ENCODE results near the gene GET3. TPM values are rescaled to one million over a fixed set of nuclear protein-coding genes. Genes with fewer than 3 reads are reported as not detected.

Gene GET3
- total and polyA plus RNA-seq, 2 of the 13 experiments (the other 11 are each of a cell fraction or from before 2014, with no cell fraction given): 57.7 to 59.4 TPM

GRCh38 chr19:12778017-12778904, 41.0 kb downstream of the GET3 start (continued):
- TF ChIP-seq DBP (CRISPR knock-in tag; IDR thresholded peaks at IDR 0.05; ENCODE audit: not compliant biosample characterization) (no peak), SRSF1 (optimal IDR thresholded peaks at IDR 0.05; ENCODE audit: low read depth, low read length) (no peak), ZFP36L2 (CRISPR knock-in tag; IDR thresholded peaks at IDR 0.05) (no peak), MZF1 (CRISPR knock-in tag; IDR thresholded peaks at IDR 0.05; ENCODE audit: borderline replicate concordance) (no peak), ZNF546 (CRISPR knock-in tag; conservative IDR thresholded peaks at IDR 0.05) (peak; percentile 21; the same call in 1 of the 2 replicates), ZNF496 (CRISPR knock-in tag; IDR thresholded peaks at IDR 0.05; ENCODE audit: insufficient replicate concordance) (no peak), SETDB1 (CRISPR knock-in tag; IDR thresholded peaks at IDR 0.05; ENCODE audit: borderline replicate concordance) (no peak), AHR (CRISPR knock-in tag; IDR thresholded peaks at IDR 0.05) (no peak), NR1H2 (CRISPR knock-in tag; IDR thresholded peaks at IDR 0.05; ENCODE audit: borderline replicate concordance, low read depth) (no peak)

- Histone ChIP-seq H2AFZ (ENCODE audit: low read length) (no peak overlapping the region), H3K9me3 (ENCODE audit: low read length) (no peaks in the 10 kb centered on the region), H3K27ac (ENCODE audit: extremely low read length, insufficient read depth, low read length) (no peak overlapping the region), H3K4me1 (ENCODE audit: insufficient read depth, low read length) (peaks cover 56% of the 10 kb centered on the region), H3K79me2 (ENCODE audit: insufficient read depth, low read length) (no peaks in the 10 kb centered on the region), H4K20me1 (ENCODE audit: insufficient read depth, low read length) (no peaks in the 10 kb centered on the region), H3K4me2 (ENCODE audit: low read depth, low read length) (peak overlapping the region; percentile 91), H3K9ac (ENCODE audit: insufficient read depth, low read depth, low read length) (peak overlapping the region; percentile 53), H3K36me3 (replicated peaks in 1 of 2; ENCODE audit: control insufficient read depth in 1 of 2, insufficient read depth in 2 of 2, low read length in 2 of 2) (no peaks in the 10 kb centered on the region), H3K4me3 (replicated peaks in 1 of 3; ENCODE audit: insufficient read depth in 1 of 3, low read depth in 2 of 3, low read length in 3 of 3) (peak overlapping the region; percentile 76 to 80 (median 79); a peak in 5 of 6 replicates), H3K27me3 (ENCODE audit: control insufficient read depth in 1 of 2, insufficient read depth in 2 of 2, low read length in 2 of 2) (no peaks in the 10 kb centered on the region; a peak in 1 of 5 replicates)
- 10% methylated on average over 4 of the region's 6 CpGs for WGBS (ENCODE audit: low lambda C conversion rate)
- TF ChIP-seq ZSCAN25 (CRISPR knock-in tag; IDR thresholded peaks at IDR 0.05) (no peak), SMAD3 (CRISPR knock-in tag; IDR thresholded peaks at IDR 0.05) (0 out of 2 replicates have a peak, but pooled peaks have one; percentile 16), ZMAT3 (CRISPR knock-in tag; conservative IDR thresholded peaks at IDR 0.05) (no peak), KDM4B (CRISPR knock-in tag; IDR thresholded peaks at IDR 0.05) (no peak), SPEN (CRISPR knock-in tag; IDR thresholded peaks at IDR 0.05; ENCODE audit: low read depth) (no peak), ZGPAT (CRISPR knock-in tag; IDR thresholded peaks at IDR 0.05) (0 out of 2 replicates have a peak, but pooled peaks have one; percentile 10), LCORL (IDR thresholded peaks at IDR 0.05) (no peak), LCORL (CRISPR knock-in tag; IDR thresholded peaks at IDR 0.05) (peak; percentile 13; the same call in 1 of the 2 replicates), ARNTL (CRISPR knock-in tag; IDR thresholded peaks at IDR 0.05) (no peak), IRF2 (CRISPR knock-in tag; IDR thresholded peaks at IDR 0.05) (no peak)
- ChIA-PET POLR2A (interaction anchor here (0.6 to 6.4 kb wide), 11 partner anchors 8 to 57 kb away, joined by 3 to 124 read pairs (median 5); partner anchors contain the start of genes JUNB, PRDX2 and THSD8), CTCF (ENCODE audit: low intra/inter-chr PET ratio, low total read pairs) (interaction anchor here (1.2 to 3.9 kb wide), 2 partner anchors 10 to 17 kb away, joined by 4 to 54 read pairs; no protein-coding TSS in a partner anchor)
- DNase-seq (ENCODE audit: low spot score) (no peak), ATAC-seq (no peak), FAIRE-seq (no peak)
- TSS peak; percentile 74 for BruUV-seq (replicated peaks)
- intact Hi-C loops (cut with micrococcal nuclease; ENCODE audit: unreplicated experiment): loop anchor here (1.0 kb wide), 1 partner anchor 17 kb away; no protein-coding TSS in a partner anchor
- in situ Hi-C loops (cut with HindIII; ENCODE audit: extremely low pct_ligation_motif_present, low pct_unique_long_range_greater_than_20kb): no loop called here
These were observed 41.5 kb downstream of the GET3 start for GRCh38 chr19:12778905-12779161.

Data from HepG2 (cell line).